HG03565 (cell line): ENCODE measurements around the gene GLIPR2.
"Not testable (repeated sequence)": the region's sequence is repeated elsewhere in the genome, so short reads cannot be mapped to it uniquely, and the experiment has no call there.

Source experiments
- ATAC-seq: cut with Tn5 transposase; IDR thresholded peaks from one replicate; pipeline ENCODE4 v1.9.1; 2021; ENCODE audit warnings: mild to moderate bottlenecking, moderate library complexity; ENCODE audit not compliant: unreplicated experiment

Gene GLIPR2

GRCh38 chr9:36142510-36143244 lies 6.1 kb downstream of the GLIPR2 start:
- no peak for ATAC-seq

- no peak for ATAC-seq
These were observed 6.7 kb downstream of the GLIPR2 start for GRCh38 chr9:36143245-36143641.

GRCh38 chr9:36144309-36145232 lies 8.0 kb downstream of the GLIPR2 start:
- no peak for ATAC-seq

- no peak for ATAC-seq
These were observed 9.4 kb downstream of the GLIPR2 start for GRCh38 chr9:36145970-36146369.

- ATAC-seq, result no peak
These were observed 10.1 kb downstream of the GLIPR2 start for GRCh38 chr9:36146651-36147050.

DNA sequence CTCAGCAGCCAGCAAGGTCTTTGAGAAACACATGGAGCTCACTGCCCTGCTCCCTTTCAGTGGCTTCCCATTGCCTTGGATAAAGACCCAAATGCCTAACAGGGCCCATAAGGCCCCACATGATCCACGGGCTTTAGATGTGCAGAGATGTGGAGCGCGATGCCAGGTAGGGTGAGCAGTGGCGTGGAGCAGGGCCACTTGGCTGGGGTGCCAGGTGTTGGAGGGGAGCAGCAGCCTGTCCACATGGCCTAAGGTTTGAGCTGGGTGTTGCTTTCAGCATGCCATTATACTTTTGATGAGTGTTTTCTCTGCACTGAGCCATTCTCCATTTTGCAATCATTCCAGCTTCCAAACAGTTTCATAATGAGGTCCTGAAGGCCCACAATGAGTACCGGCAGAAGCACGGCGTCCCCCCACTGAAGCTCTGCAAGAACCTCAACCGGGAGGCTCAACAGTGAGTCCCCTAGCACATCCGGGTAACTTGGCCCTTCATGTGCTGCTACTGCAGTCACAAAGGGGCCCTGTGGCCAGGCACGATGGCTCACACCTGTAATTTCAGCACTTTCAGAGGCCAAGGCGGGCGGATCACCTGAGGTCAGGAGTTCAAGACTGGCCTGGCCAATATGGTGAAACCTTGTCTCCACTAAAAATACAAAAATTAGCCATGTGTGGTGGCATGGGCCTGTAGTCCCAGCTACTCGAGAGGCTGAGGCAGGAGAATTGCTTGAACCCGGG lies 11.1 kb downstream of the GLIPR2 start:
- ATAC-seq, result no peak

DNA sequence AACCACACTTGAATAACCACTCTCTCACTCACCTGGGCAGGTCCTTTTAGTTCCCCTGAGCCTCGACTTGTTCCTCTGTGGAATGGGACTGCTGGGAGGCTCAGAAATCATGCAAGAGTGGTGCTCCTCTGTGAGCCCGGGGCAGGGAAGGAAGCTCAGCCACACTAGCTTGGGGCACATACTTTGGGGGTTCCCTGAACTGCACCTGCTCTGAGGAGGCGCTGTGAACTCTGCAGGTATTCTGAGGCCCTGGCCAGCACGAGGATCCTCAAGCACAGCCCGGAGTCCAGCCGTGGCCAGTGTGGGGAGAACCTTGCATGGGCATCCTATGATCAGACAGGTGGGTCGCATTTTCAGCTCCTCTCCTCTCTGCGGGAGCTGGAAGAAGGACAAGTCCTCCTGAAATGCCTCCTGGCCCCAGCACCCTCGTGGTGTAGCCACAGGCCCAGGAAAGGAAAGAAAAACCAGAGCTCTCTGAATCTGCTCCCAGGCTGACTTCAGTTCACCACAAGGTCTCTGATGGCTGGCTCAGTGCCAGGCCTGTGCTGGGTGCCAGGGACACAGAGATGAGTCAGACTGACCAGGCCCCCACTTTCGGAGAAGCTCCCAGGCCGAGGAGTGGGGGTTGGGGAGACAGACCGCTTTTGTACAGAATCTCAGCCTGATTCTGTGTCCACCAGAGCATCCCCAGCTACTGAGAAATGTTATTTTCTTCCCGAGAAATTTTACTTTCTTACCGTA lies 11.9 kb downstream of the GLIPR2 start:
- ATAC-seq, result peak; percentile 47

DNA sequence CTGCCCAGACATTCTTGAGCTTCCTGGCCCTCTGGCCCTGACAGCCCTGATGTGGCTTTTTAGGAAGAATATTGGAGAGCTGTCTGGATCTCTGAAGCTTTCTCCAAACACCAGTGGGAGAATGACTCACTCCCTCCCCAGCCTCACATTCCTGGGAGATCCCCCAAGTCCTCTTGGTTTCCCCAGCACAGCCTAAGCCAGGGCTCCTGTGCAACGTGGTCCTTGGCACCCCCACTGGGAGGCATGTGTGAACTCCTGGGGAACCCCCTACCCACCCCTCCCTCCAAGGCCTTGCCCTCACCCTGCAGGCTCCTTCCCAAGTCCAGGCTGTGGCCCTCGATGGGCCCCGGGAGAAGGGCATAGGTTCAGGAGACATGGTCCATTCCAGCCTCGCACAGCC lies 12.7 kb downstream of the GLIPR2 start:
- ATAC-seq, result no peak

DNA sequence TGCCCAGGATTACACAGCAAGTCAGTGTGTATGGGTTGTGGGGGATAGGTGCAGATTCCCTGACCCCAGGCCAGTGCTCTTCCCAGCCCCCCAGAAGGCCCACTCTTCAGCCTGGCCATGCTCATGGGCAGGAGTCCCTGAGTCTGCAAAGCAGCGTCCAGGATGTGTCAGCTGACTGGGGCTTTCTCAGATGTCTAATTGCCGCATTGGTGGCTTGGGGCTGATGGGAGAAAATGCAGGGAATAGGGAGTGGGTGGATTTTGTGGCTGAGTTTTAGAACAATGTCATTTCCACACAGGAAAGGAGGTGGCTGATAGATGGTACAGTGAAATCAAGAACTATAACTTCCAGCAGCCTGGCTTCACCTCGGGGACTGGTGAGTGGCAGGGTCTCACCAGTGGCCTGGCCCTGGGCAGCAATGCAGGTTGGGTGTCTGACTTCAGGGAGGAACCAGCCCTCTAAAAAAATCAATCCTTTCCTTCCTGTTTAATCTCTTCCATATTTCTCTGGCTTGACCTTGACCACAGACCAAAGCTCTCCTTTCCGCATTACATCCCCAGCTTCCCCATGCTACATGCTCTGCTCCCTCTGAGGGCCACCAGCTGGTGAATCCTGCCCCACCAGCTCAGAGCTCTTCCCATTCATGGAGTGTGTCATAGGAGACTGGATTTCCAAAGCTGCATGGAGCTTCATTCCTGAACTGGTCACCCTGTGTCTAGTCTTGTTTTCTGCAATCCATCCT lies 14.2 kb downstream of the GLIPR2 start:
- ATAC-seq, result no peak

GRCh38 chr9:36151316-36152210 lies 15.0 kb downstream of the GLIPR2 start:
- peak; percentile 63 for ATAC-seq

DNA sequence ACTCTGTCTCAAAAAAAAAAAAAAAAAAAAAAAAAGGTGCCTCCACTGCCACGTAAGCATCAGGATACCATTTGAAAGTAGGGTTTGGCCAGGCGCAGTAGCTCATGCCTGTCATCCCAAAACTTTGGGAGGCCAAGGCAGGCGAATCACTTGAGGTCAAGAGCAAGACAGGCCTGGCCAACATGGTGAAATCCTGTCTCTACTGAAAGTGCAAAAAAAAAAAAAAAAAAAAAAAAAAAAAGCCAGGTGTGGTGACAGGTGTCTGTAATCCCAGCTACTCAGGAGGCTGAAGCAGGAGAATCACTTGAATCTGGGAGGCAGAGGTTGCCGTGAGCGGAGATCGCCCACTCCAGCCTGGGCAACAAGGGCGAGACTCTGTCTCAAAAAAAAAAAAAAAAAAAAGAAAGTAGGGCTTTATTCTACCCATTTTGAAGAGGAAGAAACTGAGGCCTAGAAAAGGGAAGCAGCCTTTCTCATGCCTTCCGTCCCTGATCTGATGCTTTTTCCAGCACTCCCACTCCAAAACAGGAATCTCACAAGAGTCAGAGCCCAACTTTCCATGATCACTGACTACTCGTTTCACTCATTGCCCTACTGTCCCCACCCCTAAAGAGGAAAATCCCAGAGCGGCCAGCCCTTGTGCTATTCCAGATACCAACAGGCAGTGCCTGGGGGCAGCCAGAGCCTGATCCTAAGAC lies 16.4 kb downstream of the GLIPR2 start:
- ATAC-seq, result no peak

GRCh38 chr9:36153746-36154145 lies 17.2 kb downstream of the GLIPR2 start:
- no peak for ATAC-seq

DNA sequence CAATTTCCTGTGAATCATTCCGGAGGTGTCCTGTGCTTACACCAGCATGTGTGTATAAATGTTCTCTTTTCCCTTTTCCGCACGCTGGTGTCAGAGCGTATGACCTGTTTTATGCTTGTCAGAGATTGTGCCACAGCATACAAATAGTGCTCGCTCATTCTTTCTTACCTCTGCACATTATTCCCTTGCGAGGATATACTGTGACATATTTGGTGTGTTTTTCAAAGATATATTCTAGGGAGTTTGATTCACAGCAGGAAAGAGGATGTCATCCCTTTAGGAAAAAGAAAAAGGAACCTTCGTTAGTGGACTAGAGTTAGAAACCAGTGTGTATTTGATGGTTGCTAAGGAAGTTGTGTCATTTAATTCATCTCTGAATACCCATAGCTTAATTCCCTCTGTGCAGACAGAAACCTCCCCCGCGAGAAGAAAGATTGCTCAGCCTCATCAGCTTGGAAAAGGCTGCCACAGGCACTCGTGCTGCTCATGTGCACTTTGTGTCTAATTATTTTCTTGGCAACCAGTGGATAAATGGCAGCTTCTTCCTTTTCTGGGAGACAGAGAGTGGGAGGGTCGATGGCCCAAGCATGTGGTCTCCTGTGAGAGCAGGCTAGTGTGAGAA lies 17.9 kb downstream of the GLIPR2 start:
- ATAC-seq, result no peak

DNA sequence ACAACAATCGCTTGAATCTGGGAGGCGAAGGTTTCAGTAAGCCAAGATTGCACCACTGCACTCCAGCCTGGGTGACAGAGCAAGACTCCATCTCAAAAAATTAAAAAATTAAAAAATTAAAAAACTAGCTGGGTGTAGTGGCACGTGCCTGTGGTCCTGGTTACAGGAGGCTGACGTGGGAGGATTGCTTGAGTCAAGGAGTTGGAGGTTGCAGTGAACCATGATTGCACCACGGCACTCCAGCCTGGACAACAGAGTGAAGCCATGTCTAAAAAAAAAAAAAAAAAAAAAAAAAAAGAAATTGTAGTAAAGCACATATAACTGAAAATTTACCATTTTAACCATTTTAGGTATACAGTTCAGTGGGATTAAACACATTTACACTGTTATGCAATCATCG lies 19.6 kb downstream of the GLIPR2 start:
- no peak for ATAC-seq

- ATAC-seq, result no peak
These were observed 21.6 kb downstream of the GLIPR2 start for GRCh38 chr9:36158122-36158521.

DNA sequence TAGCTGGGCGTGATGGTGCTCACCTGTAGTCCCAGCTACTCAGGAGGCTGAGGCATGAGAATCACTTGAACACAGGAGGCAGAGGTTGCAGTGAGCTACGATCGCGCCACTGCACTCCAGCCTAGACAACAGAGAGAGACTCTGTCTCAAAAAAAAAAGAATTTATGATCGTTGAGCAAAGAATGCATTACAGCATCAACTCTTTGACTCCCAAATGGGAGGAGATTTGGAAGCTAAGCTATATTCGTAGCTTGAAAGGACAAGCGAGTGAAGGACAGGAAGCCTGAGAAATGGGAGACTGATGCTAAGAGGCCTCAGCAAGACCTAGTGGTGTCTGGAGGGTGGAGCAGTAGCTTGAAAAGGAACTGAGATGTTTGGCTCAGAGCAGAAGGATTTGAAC lies 22.4 kb downstream of the GLIPR2 start:
- no peak for ATAC-seq

- ATAC-seq, result not testable (repeated sequence)
These were observed 23.0 kb downstream of the GLIPR2 start for GRCh38 chr9:36159509-36159908.

GRCh38 chr9:36160126-36160525 lies 23.6 kb downstream of the GLIPR2 start:
- not testable (repeated sequence) for ATAC-seq
